IMR-90 (cell line): ENCODE data around the gene ADAMTS12.

ENCODE experiments used
- MAZ ChIP-seq: IDR thresholded peaks from 2 replicates; pipeline ENCODE4 v1.6.1; 2012; ENCODE audit warnings: low read depth, mild to moderate bottlenecking, low read length, improper control_type of control experiment, moderate library complexity, borderline replicate concordance
- POLR2A ChIP-seq: IDR thresholded peaks from 2 replicates; pipeline ENCODE4 v1.6.1; 2012; ENCODE audit warnings: mild to moderate bottlenecking, low read depth, low read length
- TF ChIP-seq, protein P1 (sequence below): conservative IDR thresholded peaks from 2 replicates; pipeline ENCODE4 v1.5.1; 2012; ENCODE audit warnings: mild to moderate bottlenecking, low read depth, low read length, improper control_type of control experiment

DNA sequence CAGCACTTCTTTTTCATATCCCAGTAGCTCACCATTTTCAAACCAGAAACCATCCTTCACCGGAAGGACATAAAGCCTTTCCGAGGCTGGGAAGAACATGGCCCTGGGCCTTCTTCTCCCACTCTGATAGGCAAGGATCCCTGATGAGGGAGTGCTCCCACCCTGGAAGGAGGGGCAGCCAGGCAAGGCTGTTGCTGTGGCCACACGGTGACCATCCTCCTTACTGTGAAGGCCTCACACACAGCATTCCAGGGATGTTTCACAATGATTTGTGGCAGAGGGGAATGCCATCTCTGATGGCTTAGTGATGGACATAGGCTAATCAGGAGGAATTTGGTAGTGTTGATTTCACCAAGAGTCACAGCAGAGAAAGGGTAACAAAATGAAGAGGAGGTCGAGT, 130.7 kb downstream of the ADAMTS12 start:
- TF ChIP-seq, protein P1, sequence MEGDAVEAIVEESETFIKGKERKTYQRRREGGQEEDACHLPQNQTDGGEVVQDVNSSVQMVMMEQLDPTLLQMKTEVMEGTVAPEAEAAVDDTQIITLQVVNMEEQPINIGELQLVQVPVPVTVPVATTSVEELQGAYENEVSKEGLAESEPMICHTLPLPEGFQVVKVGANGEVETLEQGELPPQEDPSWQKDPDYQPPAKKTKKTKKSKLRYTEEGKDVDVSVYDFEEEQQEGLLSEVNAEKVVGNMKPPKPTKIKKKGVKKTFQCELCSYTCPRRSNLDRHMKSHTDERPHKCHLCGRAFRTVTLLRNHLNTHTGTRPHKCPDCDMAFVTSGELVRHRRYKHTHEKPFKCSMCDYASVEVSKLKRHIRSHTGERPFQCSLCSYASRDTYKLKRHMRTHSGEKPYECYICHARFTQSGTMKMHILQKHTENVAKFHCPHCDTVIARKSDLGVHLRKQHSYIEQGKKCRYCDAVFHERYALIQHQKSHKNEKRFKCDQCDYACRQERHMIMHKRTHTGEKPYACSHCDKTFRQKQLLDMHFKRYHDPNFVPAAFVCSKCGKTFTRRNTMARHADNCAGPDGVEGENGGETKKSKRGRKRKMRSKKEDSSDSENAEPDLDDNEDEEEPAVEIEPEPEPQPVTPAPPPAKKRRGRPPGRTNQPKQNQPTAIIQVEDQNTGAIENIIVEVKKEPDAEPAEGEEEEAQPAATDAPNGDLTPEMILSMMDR, result no peak
- TF ChIP-seq POLR2A, result no peak
- no peak for TF ChIP-seq MAZ
